Breast epithelium (tissue), 3 donors: Measurements from ENCODE around the gene RSRP1.

Source experiments
- POLR2AphosphoS5 ChIP-seq, 3 donors: sonication (generic); formaldehyde crosslinking; IDR thresholded peaks; one replicate each; pipeline ENCODE4 v1.6.1; 2017; ENCODE audit warnings: antibody characterized with exemption in 3 of 3
- TF ChIP-seq, protein P1 (sequence below), 3 donors: fragments of 450-650 bp; IDR thresholded peaks; one replicate each; pipeline ENCODE4 v1.5.1; 2016 to 2017; ENCODE audit warnings: antibody characterized with exemption in 3 of 3, mild to moderate bottlenecking in 3 of 3, moderate library complexity in 3 of 3

DNA sequence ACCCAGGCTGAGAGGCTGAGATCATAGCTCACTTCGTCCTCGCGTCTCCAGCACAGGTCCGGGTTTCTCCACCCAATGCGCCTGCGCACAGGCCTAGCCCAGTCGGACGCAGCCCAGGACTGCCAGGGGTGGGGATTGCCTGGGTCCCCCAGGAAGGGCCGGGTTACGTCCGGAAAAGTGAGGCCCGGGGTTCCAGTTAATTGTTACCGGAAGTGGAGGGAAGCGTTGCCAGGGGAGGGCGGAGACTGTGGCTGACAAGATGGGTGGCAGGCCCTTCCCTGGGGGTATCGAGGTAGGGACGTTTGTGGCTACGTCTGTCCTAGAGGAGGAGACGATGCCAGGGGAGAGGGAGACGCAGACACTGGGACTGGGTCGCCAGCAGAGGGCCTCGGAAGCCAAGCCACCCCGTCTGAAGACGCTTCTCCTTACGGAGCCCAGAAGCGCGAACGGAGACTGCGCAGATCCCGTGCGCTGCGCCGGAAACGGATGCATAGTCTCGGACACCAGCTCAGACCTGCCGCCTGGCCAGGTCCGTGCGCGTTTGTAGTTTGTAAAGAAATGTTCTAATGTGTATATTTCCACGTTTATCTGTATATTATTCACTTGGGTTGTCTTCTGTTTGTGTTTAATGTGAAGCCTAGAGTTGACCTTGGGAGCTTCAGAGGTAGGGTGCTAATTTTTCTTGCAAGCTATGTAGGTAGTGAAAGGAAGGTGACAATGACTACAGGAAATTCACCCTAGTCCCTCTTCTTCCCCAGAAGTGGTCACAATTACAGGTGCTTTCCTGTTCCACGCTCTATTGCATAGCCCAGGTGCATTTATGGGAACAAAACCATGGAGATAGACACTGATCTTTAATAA, 7.3 kb downstream of the RSRP1 start:
- peak; percentile 74 to 81 (median 76) for TF ChIP-seq POLR2AphosphoS5 (IDR thresholded peaks at IDR 0.05)
- TF ChIP-seq, protein P1, sequence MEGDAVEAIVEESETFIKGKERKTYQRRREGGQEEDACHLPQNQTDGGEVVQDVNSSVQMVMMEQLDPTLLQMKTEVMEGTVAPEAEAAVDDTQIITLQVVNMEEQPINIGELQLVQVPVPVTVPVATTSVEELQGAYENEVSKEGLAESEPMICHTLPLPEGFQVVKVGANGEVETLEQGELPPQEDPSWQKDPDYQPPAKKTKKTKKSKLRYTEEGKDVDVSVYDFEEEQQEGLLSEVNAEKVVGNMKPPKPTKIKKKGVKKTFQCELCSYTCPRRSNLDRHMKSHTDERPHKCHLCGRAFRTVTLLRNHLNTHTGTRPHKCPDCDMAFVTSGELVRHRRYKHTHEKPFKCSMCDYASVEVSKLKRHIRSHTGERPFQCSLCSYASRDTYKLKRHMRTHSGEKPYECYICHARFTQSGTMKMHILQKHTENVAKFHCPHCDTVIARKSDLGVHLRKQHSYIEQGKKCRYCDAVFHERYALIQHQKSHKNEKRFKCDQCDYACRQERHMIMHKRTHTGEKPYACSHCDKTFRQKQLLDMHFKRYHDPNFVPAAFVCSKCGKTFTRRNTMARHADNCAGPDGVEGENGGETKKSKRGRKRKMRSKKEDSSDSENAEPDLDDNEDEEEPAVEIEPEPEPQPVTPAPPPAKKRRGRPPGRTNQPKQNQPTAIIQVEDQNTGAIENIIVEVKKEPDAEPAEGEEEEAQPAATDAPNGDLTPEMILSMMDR (IDR thresholded peaks at IDR 0.05): peak; percentile 64 to 83 (median 75)
